GM12801 (cell line): ENCODE results near the gene SLC22A5.

Source experiments
- CTCF ChIP-seq: IDR thresholded peaks from one replicate; pipeline ENCODE4 v1.5.1; 2011; ENCODE audit warnings: control low read depth; ENCODE audit not compliant: insufficient read length; ENCODE audit errors: extremely low read depth

SLC22A5 gene

GRCh38 chr5:132418881-132419280 lies 49.4 kb downstream of the SLC22A5 start:
- TF ChIP-seq CTCF = no peak

GRCh38 chr5:132419502-132420468 lies 50.3 kb downstream of the SLC22A5 start:
- no peak for TF ChIP-seq CTCF

GRCh38 chr5:132420706-132421272 lies 51.3 kb downstream of the SLC22A5 start:
- no peak for TF ChIP-seq CTCF

- no peak for TF ChIP-seq CTCF
Observed at GRCh38 chr5:132421462-132421861, 52.0 kb downstream of the SLC22A5 start.

GRCh38 chr5:132422720-132423437 lies 53.4 kb downstream of the SLC22A5 start:
- TF ChIP-seq CTCF = no peak

GRCh38 chr5:132423438-132423898 lies 54.0 kb downstream of the SLC22A5 start:
- TF ChIP-seq CTCF = no peak
